Measurements from ENCODE around the gene ARNT2. TPM values are rescaled to one million over a fixed set of nuclear protein-coding genes. Genes with fewer than 3 reads are reported as not detected.

ARNT2 gene
- total RNA-seq, 1 experiment from 2014 or later, result 7.0 TPM

- no peak for TF ChIP-seq NFE2L1 (CRISPR knock-in tag; IDR thresholded peaks at IDR 0.05)
- TF ChIP-seq TCF7 (CRISPR knock-in tag; IDR thresholded peaks at IDR 0.05; ENCODE audit: low read depth), result no peak
- no peak for TF ChIP-seq KAT7 (CRISPR knock-in tag; IDR thresholded peaks at IDR 0.05; ENCODE audit: borderline replicate concordance)
- no peak for TF ChIP-seq IRF2 (CRISPR knock-in tag; IDR thresholded peaks at IDR 0.05; ENCODE audit: borderline replicate concordance, low read depth)
- no peak for TF ChIP-seq ZNF671 (CRISPR knock-in tag; IDR thresholded peaks at IDR 0.05)
- no peak for TF ChIP-seq ZBTB43 (CRISPR knock-in tag; IDR thresholded peaks at IDR 0.05)
- no peak for TF ChIP-seq RELA (CRISPR knock-in tag; IDR thresholded peaks at IDR 0.05; ENCODE audit: borderline replicate concordance)
- TF ChIP-seq, protein P1, sequence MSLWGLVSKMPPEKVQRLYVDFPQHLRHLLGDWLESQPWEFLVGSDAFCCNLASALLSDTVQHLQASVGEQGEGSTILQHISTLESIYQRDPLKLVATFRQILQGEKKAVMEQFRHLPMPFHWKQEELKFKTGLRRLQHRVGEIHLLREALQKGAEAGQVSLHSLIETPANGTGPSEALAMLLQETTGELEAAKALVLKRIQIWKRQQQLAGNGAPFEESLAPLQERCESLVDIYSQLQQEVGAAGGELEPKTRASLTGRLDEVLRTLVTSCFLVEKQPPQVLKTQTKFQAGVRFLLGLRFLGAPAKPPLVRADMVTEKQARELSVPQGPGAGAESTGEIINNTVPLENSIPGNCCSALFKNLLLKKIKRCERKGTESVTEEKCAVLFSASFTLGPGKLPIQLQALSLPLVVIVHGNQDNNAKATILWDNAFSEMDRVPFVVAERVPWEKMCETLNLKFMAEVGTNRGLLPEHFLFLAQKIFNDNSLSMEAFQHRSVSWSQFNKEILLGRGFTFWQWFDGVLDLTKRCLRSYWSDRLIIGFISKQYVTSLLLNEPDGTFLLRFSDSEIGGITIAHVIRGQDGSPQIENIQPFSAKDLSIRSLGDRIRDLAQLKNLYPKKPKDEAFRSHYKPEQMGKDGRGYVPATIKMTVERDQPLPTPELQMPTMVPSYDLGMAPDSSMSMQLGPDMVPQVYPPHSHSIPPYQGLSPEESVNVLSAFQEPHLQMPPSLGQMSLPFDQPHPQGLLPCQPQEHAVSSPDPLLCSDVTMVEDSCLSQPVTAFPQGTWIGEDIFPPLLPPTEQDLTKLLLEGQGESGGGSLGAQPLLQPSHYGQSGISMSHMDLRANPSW (CRISPR knock-in tag; conservative IDR thresholded peaks at IDR 0.05; ENCODE audit: low read depth), result no peak
- no peak for TF ChIP-seq JAZF1 (CRISPR knock-in tag; IDR thresholded peaks at IDR 0.05)
- DNase-seq (ENCODE audit: low spot score) (no peak), ATAC-seq (no peak)
- H3K27ac Mint-ChIP-seq, result no peak overlapping the region
- H3K4me1 Mint-ChIP-seq, result peaks cover 12% of the 10 kb centered on the region
- peaks cover 57% of the 10 kb centered on the region for H3K27me3 Mint-ChIP-seq (ENCODE audit: low read depth)
- ChIA-PET POLR2A (no interaction called here), CTCF (no interaction called here)
- H3K4me3 Mint-ChIP-seq, result no peak overlapping the region
- H3K9me3 Mint-ChIP-seq, result no peaks in the 10 kb centered on the region
- no peaks in the 10 kb centered on the region for H3K36me3 Mint-ChIP-seq
These were observed 1.8 kb upstream of the ARNT2 start for GRCh38 chr15:80402339-80402738.

- Mint-ChIP-seq H3K9me3 (no peaks in the 10 kb centered on the region), H3K27me3 (ENCODE audit: low read depth) (peaks cover 59% of the 10 kb centered on the region), H3K4me3 (peak overlapping the region; percentile 59), H3K36me3 (no peaks in the 10 kb centered on the region), H3K4me1 (peaks cover 12% of the 10 kb centered on the region), H3K27ac (no peak overlapping the region)
- ATAC-seq (peak; percentile 54), DNase-seq (ENCODE audit: low spot score) (peak; percentile 49)
- ChIA-PET CTCF (no interaction called here), POLR2A (no interaction called here)
- TF ChIP-seq, protein P2, sequence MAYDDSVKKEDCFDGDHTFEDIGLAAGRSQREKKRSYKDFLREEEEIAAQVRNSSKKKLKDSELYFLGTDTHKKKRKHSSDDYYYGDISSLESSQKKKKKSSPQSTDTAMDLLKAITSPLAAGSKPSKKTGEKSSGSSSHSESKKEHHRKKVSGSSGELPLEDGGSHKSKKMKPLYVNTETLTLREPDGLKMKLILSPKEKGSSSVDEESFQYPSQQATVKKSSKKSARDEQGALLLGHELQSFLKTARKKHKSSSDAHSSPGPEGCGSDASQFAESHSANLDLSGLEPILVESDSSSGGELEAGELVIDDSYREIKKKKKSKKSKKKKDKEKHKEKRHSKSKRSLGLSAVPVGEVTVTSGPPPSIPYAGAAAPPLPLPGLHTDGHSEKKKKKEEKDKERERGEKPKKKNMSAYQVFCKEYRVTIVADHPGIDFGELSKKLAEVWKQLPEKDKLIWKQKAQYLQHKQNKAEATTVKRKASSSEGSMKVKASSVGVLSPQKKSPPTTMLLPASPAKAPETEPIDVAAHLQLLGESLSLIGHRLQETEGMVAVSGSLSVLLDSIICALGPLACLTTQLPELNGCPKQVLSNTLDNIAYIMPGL (CRISPR knock-in tag; IDR thresholded peaks at IDR 0.05), result no peak
- TF ChIP-seq ZNF121 (CRISPR knock-in tag; IDR thresholded peaks at IDR 0.05) (no peak), CBFB (CRISPR knock-in tag; IDR thresholded peaks at IDR 0.05; ENCODE audit: low read depth) (no peak), IRF2 (CRISPR knock-in tag; IDR thresholded peaks at IDR 0.05; ENCODE audit: borderline replicate concordance, low read depth) (no peak), ZNF671 (CRISPR knock-in tag; IDR thresholded peaks at IDR 0.05) (no peak), PRDM15 (CRISPR knock-in tag; IDR thresholded peaks at IDR 0.05) (no peak), TP53 (CRISPR knock-in tag; IDR thresholded peaks at IDR 0.05) (no peak; the same call in 1 of the 2 replicates), ZNF232 (CRISPR knock-in tag; IDR thresholded peaks at IDR 0.05) (no peak), TCF7 (CRISPR knock-in tag; IDR thresholded peaks at IDR 0.05; ENCODE audit: low read depth) (no peak), ZNF138 (CRISPR knock-in tag; conservative IDR thresholded peaks at IDR 0.05) (no peak), MLX (CRISPR knock-in tag; IDR thresholded peaks at IDR 0.05) (no peak), SMAD4 (CRISPR knock-in tag; IDR thresholded peaks at IDR 0.05) (no peak)
- TF ChIP-seq, protein P3, sequence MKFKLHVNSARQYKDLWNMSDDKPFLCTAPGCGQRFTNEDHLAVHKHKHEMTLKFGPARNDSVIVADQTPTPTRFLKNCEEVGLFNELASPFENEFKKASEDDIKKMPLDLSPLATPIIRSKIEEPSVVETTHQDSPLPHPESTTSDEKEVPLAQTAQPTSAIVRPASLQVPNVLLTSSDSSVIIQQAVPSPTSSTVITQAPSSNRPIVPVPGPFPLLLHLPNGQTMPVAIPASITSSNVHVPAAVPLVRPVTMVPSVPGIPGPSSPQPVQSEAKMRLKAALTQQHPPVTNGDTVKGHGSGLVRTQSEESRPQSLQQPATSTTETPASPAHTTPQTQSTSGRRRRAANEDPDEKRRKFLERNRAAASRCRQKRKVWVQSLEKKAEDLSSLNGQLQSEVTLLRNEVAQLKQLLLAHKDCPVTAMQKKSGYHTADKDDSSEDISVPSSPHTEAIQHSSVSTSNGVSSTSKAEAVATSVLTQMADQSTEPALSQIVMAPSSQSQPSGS (CRISPR knock-in tag; IDR thresholded peaks at IDR 0.05; ENCODE audit: borderline replicate concordance, low read depth), result no peak
- TF ChIP-seq, protein P4, sequence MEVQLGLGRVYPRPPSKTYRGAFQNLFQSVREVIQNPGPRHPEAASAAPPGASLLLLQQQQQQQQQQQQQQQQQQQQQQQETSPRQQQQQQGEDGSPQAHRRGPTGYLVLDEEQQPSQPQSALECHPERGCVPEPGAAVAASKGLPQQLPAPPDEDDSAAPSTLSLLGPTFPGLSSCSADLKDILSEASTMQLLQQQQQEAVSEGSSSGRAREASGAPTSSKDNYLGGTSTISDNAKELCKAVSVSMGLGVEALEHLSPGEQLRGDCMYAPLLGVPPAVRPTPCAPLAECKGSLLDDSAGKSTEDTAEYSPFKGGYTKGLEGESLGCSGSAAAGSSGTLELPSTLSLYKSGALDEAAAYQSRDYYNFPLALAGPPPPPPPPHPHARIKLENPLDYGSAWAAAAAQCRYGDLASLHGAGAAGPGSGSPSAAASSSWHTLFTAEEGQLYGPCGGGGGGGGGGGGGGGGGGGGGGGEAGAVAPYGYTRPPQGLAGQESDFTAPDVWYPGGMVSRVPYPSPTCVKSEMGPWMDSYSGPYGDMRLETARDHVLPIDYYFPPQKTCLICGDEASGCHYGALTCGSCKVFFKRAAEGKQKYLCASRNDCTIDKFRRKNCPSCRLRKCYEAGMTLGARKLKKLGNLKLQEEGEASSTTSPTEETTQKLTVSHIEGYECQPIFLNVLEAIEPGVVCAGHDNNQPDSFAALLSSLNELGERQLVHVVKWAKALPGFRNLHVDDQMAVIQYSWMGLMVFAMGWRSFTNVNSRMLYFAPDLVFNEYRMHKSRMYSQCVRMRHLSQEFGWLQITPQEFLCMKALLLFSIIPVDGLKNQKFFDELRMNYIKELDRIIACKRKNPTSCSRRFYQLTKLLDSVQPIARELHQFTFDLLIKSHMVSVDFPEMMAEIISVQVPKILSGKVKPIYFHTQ (CRISPR knock-in tag; IDR thresholded peaks at IDR 0.05), result no peak
These were observed 498 bp upstream of the ARNT2 start for GRCh38 chr15:80403712-80404056.
